H9 (cell line): ENCODE measurements around the gene ERCC2. TPM values are rescaled to one million over a fixed set of nuclear protein-coding genes. Genes with fewer than 3 reads are reported as not detected.

Experiments used
- DNase-seq: peaks from one replicate; pipeline ENCODE4 v3.0.0-alpha.2; 2017
- H2AFZ ChIP-seq: one replicate; pipeline ENCODE4 v1.6.1; 2013; ENCODE audit warnings: mild to moderate bottlenecking, low read length, control low read depth, moderate library complexity
- H2AK5ac ChIP-seq: 2 replicates; pipeline ENCODE4 v1.6.1; 2013; ENCODE audit warnings: low read length, control low read depth, mixed read lengths; ENCODE audit not compliant: insufficient read length
- H2BK120ac ChIP-seq: one replicate; pipeline ENCODE4 v1.6.1; 2013; ENCODE audit warnings: low read depth, mild to moderate bottlenecking, low read length, control low read depth, inconsistent platforms; ENCODE audit not compliant: poor library complexity, severe bottlenecking
- H2BK12ac ChIP-seq: 2 replicates; pipeline ENCODE4 v1.6.1; 2013; ENCODE audit warnings: low read length, control low read depth, mixed read lengths, low read depth; ENCODE audit not compliant: insufficient read length
- H2BK15ac ChIP-seq: 2 replicates; pipeline ENCODE4 v1.6.1; 2013; ENCODE audit warnings: low read depth, low read length, control low read depth
- H2BK20ac ChIP-seq: one replicate; pipeline ENCODE4 v1.6.1; 2013; ENCODE audit warnings: low read depth, mild to moderate bottlenecking, low read length, control low read depth, inconsistent platforms; ENCODE audit not compliant: poor library complexity, severe bottlenecking
- H2BK5ac ChIP-seq: 2 replicates; pipeline ENCODE4 v1.6.1; 2013; ENCODE audit warnings: low read length, control low read depth, mixed read lengths; ENCODE audit not compliant: insufficient read length
- H3K14ac ChIP-seq: 2 replicates; pipeline ENCODE4 v1.6.1; 2013; ENCODE audit warnings: low read length, control low read depth; ENCODE audit not compliant: insufficient read depth
- H3K18ac ChIP-seq: 2 replicates; pipeline ENCODE4 v1.6.1; 2013; ENCODE audit warnings: low read depth, mild to moderate bottlenecking, mixed read lengths, low read length, control low read depth; ENCODE audit not compliant: insufficient read length
- H3K23ac ChIP-seq: 2 replicates; pipeline ENCODE4 v1.6.1; 2013; ENCODE audit warnings: low read length, control low read depth, mixed read lengths, low read depth; ENCODE audit not compliant: insufficient read length
- H3K23me2 ChIP-seq: 2 replicates; pipeline ENCODE4 v1.6.1; 2013; ENCODE audit warnings: low read depth, mild to moderate bottlenecking, mixed read lengths, low read length, control low read depth; ENCODE audit not compliant: insufficient read length, poor library complexity, severe bottlenecking
- H3K27ac ChIP-seq: 2 replicates; pipeline ENCODE4 v1.5.1; 2013; ENCODE audit warnings: low read length, control low read depth, mixed read lengths, low read depth; ENCODE audit not compliant: insufficient read length
- H3K27me3 ChIP-seq: 2 replicates; pipeline ENCODE4 v1.6.1; 2013; ENCODE audit warnings: low read length, control low read depth, inconsistent platforms; ENCODE audit not compliant: insufficient read depth
- H3K4ac ChIP-seq: 2 replicates; pipeline ENCODE4 v1.6.1; 2013; ENCODE audit warnings: low read depth, mild to moderate bottlenecking, control low read depth, inconsistent platforms, low read length, moderate library complexity
- H3K4me1 ChIP-seq: 2 replicates; pipeline ENCODE4 v1.6.1; 2013; ENCODE audit warnings: low read length, control low read depth, inconsistent platforms; ENCODE audit not compliant: insufficient read depth
- H3K4me2 ChIP-seq: 2 replicates; pipeline ENCODE4 v1.6.1; 2013; ENCODE audit warnings: low read length, control low read depth, mixed read lengths; ENCODE audit not compliant: insufficient read length, insufficient read depth
- H3K56ac ChIP-seq: 2 replicates; pipeline ENCODE4 v1.6.1; 2013; ENCODE audit warnings: low read depth, mild to moderate bottlenecking, mixed read lengths, low read length, control low read depth; ENCODE audit not compliant: insufficient read length
- H3K79me1 ChIP-seq: 2 replicates; pipeline ENCODE4 v1.6.1; 2013; ENCODE audit warnings: low read depth, mild to moderate bottlenecking, moderate library complexity, low read length, control low read depth, inconsistent platforms; ENCODE audit not compliant: insufficient read depth, poor library complexity, severe bottlenecking
- H3K79me2 ChIP-seq: 2 replicates; pipeline ENCODE4 v1.6.1; 2013; ENCODE audit warnings: low read length, control low read depth, inconsistent platforms; ENCODE audit not compliant: insufficient read depth
- H3K9ac ChIP-seq: 2 replicates; pipeline ENCODE4 v1.6.1; 2013; ENCODE audit warnings: low read length, control low read depth, mixed read lengths; ENCODE audit not compliant: insufficient read length; ENCODE audit errors: extremely low read depth
- H3K9me3 ChIP-seq: one replicate; pipeline ENCODE4 v1.6.1; 2013; ENCODE audit warnings: low read depth, low read length, inconsistent platforms; ENCODE audit not compliant: control insufficient read depth
- H3T11ph ChIP-seq: one replicate; pipeline ENCODE4 v1.6.1; 2013; ENCODE audit warnings: mild to moderate bottlenecking, low read length, control low read depth, inconsistent platforms
- H4K20me1 ChIP-seq: one replicate; pipeline ENCODE4 v1.6.1; 2013; ENCODE audit not compliant: control insufficient read depth, insufficient read length, insufficient read depth
- H4K5ac ChIP-seq: 2 replicates; pipeline ENCODE4 v1.6.1; 2013; ENCODE audit warnings: low read depth, mild to moderate bottlenecking, mixed read lengths, low read length, control low read depth; ENCODE audit not compliant: insufficient read length
- H4K8ac ChIP-seq: replicated peaks from 2 replicates; pipeline ENCODE4 v1.6.1; 2013; ENCODE audit warnings: low read length, control low read depth, mixed read lengths, low read depth; ENCODE audit not compliant: insufficient read length
- H4K91ac ChIP-seq: 2 replicates; pipeline ENCODE4 v1.6.1; 2013; ENCODE audit warnings: low read depth, mild to moderate bottlenecking, moderate library complexity, mixed read lengths, low read length, control low read depth; ENCODE audit not compliant: insufficient read length
- H3K27ac Mint-ChIP-seq, 3 experiments: 2 replicates in 2 of 3; 3 replicates in 1 of 3; pipeline ENCODE4 v1.8.0; 2020 to 2021; ENCODE audit warnings: mixed read lengths in 3 of 3, mild to moderate bottlenecking in 1 of 3, moderate library complexity in 1 of 3
- H3K27me3 Mint-ChIP-seq: 2 replicates; pipeline ENCODE4 v1.8.0; 2021; ENCODE audit warnings: low read depth, mild to moderate bottlenecking, moderate library complexity, mixed read lengths
- H3K36me3 Mint-ChIP-seq, 3 experiments: 2 replicates in 2 of 3; 3 replicates in 1 of 3; pipeline ENCODE4 v1.8.0; 2020 to 2021; ENCODE audit warnings: low read depth in 3 of 3, mixed read lengths in 3 of 3; ENCODE audit not compliant: insufficient read depth in 1 of 3
- H3K4me1 Mint-ChIP-seq, 2 experiments: 2 replicates each; pipeline ENCODE4 v1.8.0; 2020; ENCODE audit warnings: mixed read lengths in 2 of 2
- H3K4me3 Mint-ChIP-seq, 2 experiments: 2 replicates in 1 of 2; 3 replicates in 1 of 2; pipeline ENCODE4 v1.8.0; 2020 to 2021; ENCODE audit warnings: mild to moderate bottlenecking in 2 of 2, mixed read lengths in 2 of 2, moderate library complexity in 1 of 2
- H3K9me3 Mint-ChIP-seq, 2 experiments: 2 replicates in 1 of 2; 3 replicates in 1 of 2; pipeline ENCODE4 v1.8.0; 2020; ENCODE audit warnings: mild to moderate bottlenecking in 2 of 2, mixed read lengths in 2 of 2, moderate library complexity in 1 of 2
- WGBS: extraction: QIAGEN DNeasy Blood & Tissue Kit; methylation state at CpG from one replicate; pipeline ENCODE4 v1.1.7; 2013; ENCODE audit warnings: missing lambda C conversion rate, low lambda C conversion rate, mixed read lengths; ENCODE audit not compliant: insufficient read length; ENCODE audit errors: extremely low coverage; 5-methylcytosine and 5-hydroxymethylcytosine counted together
- total RNA-seq: library from RNA; stranded (reverse); gene quantifications from 2 replicates; pipeline ENCODE4 v1.2.1, GENCODE V29; 2021
- TF ChIP-seq, protein P1 (sequence below): fragments of 200-600 bp; sonication (generic); conservative IDR thresholded peaks from 3 replicates; pipeline ENCODE4 v1.8.0; 2021; ENCODE audit warnings: antibody characterized with exemption, mild to moderate bottlenecking

Gene ERCC2
- total RNA-seq, 1 experiment from 2014 or later, result 98.7 TPM

DNA sequence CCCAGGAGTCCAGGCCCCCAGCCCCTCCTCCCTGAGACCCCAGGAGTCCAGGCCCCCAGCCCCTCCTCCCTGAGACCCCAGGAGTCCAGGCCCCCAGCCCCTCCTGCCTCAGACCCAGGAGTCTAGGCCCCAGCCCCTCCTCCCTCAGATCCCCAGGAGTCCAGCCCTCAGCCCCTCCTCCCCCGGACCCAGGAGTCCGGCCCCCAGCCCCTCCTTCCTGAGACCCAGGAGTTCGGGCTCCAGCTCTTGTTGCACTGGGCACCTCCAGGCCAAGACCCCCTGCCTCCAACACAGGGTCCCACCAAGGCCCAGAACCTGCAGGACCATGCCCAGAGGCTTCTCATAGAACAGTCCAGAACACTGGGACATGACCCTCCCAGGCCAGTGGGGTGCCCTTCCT, 49.5 kb upstream of the ERCC2 start:
- no peaks in the 10 kb centered on the region; a peak in 1 of 5 replicates for H3K9me3 Mint-ChIP-seq
- Histone ChIP-seq H3K79me2 (no peaks in the 10 kb centered on the region), H4K20me1 (no peaks in the 10 kb centered on the region), H3K56ac (no peak overlapping the region), H3K23me2 (peaks cover 10% of the 10 kb centered on the region), H3K4ac (no peak overlapping the region), H4K8ac (no peak overlapping the region), H2BK12ac (no peak overlapping the region), H4K91ac (no peak overlapping the region), H2BK15ac (no peak overlapping the region), H3K9me3 (no peaks in the 10 kb centered on the region), H3K4me1 (peaks cover 2% of the 10 kb centered on the region; the same call in 1 of the 2 replicates), H2AFZ (no peak overlapping the region), H4K5ac (no peak overlapping the region), H2BK5ac (no peak overlapping the region), H3T11ph (no peak overlapping the region), H2BK120ac (no peak overlapping the region), H3K23ac (no peak overlapping the region), H3K14ac (no peak overlapping the region), H3K4me2 (no peak overlapping the region), H2AK5ac (no peak overlapping the region), H3K27ac (no peak overlapping the region), H3K9ac (no peak overlapping the region), H2BK20ac (no peak overlapping the region), H3K18ac (no peak overlapping the region), H3K27me3 (no peaks in the 10 kb centered on the region), H3K79me1 (no peaks in the 10 kb centered on the region)
- WGBS, result no CpG with 5 or more reads among the region's 3 CpGs
- no peak for DNase-seq
- peaks cover 23 to 26% of the 10 kb centered on the region in 2 experiments for H3K4me1 Mint-ChIP-seq
- no peak overlapping the region for H3K4me3 Mint-ChIP-seq
- TF ChIP-seq, protein P1, sequence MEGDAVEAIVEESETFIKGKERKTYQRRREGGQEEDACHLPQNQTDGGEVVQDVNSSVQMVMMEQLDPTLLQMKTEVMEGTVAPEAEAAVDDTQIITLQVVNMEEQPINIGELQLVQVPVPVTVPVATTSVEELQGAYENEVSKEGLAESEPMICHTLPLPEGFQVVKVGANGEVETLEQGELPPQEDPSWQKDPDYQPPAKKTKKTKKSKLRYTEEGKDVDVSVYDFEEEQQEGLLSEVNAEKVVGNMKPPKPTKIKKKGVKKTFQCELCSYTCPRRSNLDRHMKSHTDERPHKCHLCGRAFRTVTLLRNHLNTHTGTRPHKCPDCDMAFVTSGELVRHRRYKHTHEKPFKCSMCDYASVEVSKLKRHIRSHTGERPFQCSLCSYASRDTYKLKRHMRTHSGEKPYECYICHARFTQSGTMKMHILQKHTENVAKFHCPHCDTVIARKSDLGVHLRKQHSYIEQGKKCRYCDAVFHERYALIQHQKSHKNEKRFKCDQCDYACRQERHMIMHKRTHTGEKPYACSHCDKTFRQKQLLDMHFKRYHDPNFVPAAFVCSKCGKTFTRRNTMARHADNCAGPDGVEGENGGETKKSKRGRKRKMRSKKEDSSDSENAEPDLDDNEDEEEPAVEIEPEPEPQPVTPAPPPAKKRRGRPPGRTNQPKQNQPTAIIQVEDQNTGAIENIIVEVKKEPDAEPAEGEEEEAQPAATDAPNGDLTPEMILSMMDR, result no peak
- peaks cover 18 to 46% (median 46%) of the 10 kb centered on the region in 3 experiments for H3K36me3 Mint-ChIP-seq
- H3K27me3 Mint-ChIP-seq, result no peaks in the 10 kb centered on the region
- H3K27ac Mint-ChIP-seq, result no peak overlapping the region
